HepG2 (cell line): ENCODE results near the gene SEMA3F. TPM values are rescaled to one million over a fixed set of nuclear protein-coding genes. Genes with fewer than 3 reads are reported as not detected.

Experiments
- GABPA ChIP-seq, 2 experiments: IDR thresholded peaks; 2 replicates each; pipeline ENCODE4 v1.6.1; 2011 to 2016; ENCODE audit warnings: low read depth in 2 of 2, low read length in 1 of 2, missing biosample characterization in 1 of 2, missing genetic modification characterization in 1 of 2
- KAT8 ChIP-seq: IDR thresholded peaks from 2 replicates; pipeline ENCODE4 v1.6.1; 2016; ENCODE audit warnings: missing genetic modification reagents, missing compliant biosample characterization
- PAF1 ChIP-seq: IDR thresholded peaks from 2 replicates; pipeline ENCODE4 v1.6.1; 2016; ENCODE audit warnings: missing genetic modification reagents, missing compliant biosample characterization
- PRDM10 ChIP-seq: sonication (generic); formaldehyde crosslinking; IDR thresholded peaks from 2 replicates; pipeline ENCODE4 v1.4.0; 2020; ENCODE audit warnings: low read depth, missing genetic modification reagents
- RBFOX2 ChIP-seq: fragments of 200-400 bp; formaldehyde crosslinking; IDR thresholded peaks from 2 replicates; pipeline ENCODE4 v1.6.1; 2017; ENCODE audit warnings: low read depth, mild to moderate bottlenecking, low read length
- SIN3B ChIP-seq: fragments of 150-350 bp; IDR thresholded peaks from 2 replicates; pipeline ENCODE4 v1.6.1; 2014; ENCODE audit warnings: low read length
- STAT6 ChIP-seq: sonication (generic); formaldehyde crosslinking; IDR thresholded peaks from 2 replicates; pipeline ENCODE4 v1.4.0; 2020; ENCODE audit warnings: missing genetic modification reagents, mild to moderate bottlenecking, borderline replicate concordance
- TFDP1 ChIP-seq: IDR thresholded peaks from 2 replicates; pipeline ENCODE4 v1.6.1; 2016; ENCODE audit warnings: missing compliant biosample characterization, missing genetic modification reagents, borderline replicate concordance
- ZNF138 ChIP-seq: sonication (generic); formaldehyde crosslinking; IDR thresholded peaks from 2 replicates; pipeline ENCODE4 v1.5.0; 2020; ENCODE audit warnings: mild to moderate bottlenecking, low read depth, missing genetic modification reagents
- ZNF17 ChIP-seq: sonication (generic); formaldehyde crosslinking; IDR thresholded peaks from 2 replicates; pipeline ENCODE4 v1.5.0; 2020; ENCODE audit warnings: mild to moderate bottlenecking, missing genetic modification reagents
- ZNF235 ChIP-seq: sonication (generic); formaldehyde crosslinking; IDR thresholded peaks from 2 replicates; pipeline ENCODE4 v1.8.1; 2023; ENCODE audit warnings: mild to moderate bottlenecking, missing genetic modification reagents, borderline replicate concordance
- ZNF24 ChIP-seq: fragments of 450-650 bp; IDR thresholded peaks from 2 replicates; pipeline ENCODE4 v1.6.1; 2017; ENCODE audit warnings: antibody characterized with exemption, mild to moderate bottlenecking
- ZNF251 ChIP-seq: sonication (generic); formaldehyde crosslinking; IDR thresholded peaks from 2 replicates; pipeline ENCODE4 v1.9.0; 2021; ENCODE audit warnings: mild to moderate bottlenecking, missing genetic modification reagents
- ZNF431 ChIP-seq: sonication (generic); formaldehyde crosslinking; IDR thresholded peaks from 2 replicates; pipeline ENCODE4 v1.9.0; 2022; ENCODE audit warnings: missing genetic modification reagents, low read depth, mild to moderate bottlenecking, borderline replicate concordance
- ZNF441 ChIP-seq: sonication (generic); formaldehyde crosslinking; IDR thresholded peaks from 2 replicates; pipeline ENCODE4 v1.7.0; 2021; ENCODE audit warnings: missing genetic modification reagents, borderline replicate concordance
- ZNF687 ChIP-seq: sonication (generic); formaldehyde crosslinking; IDR thresholded peaks from 2 replicates; pipeline ENCODE4 v1.5.1; 2020; ENCODE audit warnings: mild to moderate bottlenecking, missing genetic modification reagents, moderate library complexity
- polyA plus RNA-seq, 8 experiments: library from polyadenylated mRNA; depleted of rRNA in 3 of 8; stranded (reverse) in 7 of 8; unstranded in 1 of 8; fragments of >200 nt; fragmentation: Illumina TruSeq in 4 of 8; extraction: Trizol in 4 of 8; gene quantifications; 2 replicates each; pipeline versions ENCODE4 v1.2.1 to v1.2.3, GENCODE V29; 2011 to 2016; ENCODE audit warnings: low read depth in 4 of 8, missing spikeins in 1 of 8, mixed read lengths in 1 of 8; ENCODE audit not compliant: insufficient read depth in 1 of 8
- total RNA-seq, 5 experiments: library from RNA; depleted of rRNA; stranded (reverse); fragments of >200 nt; fragmentation: Illumina TruSeq; extraction: Trizol; gene quantifications; 2 replicates each; pipeline ENCODE4 v1.2.3, GENCODE V29; 2016; ENCODE audit warnings: low read depth in 1 of 5

The SEMA3F gene
- total and polyA plus RNA-seq, 2 of the 13 experiments (the other 11 are each of a cell fraction or from before 2014, with no cell fraction given) = 7.6 to 17.2 TPM

- TF ChIP-seq PRDM10 (peak; percentile 84), ZNF138 (no peak), ZNF431 (CRISPR knock-in tag) (0 out of 2 replicates have a peak, but pooled peaks have one; percentile 43), ZNF24 (no peak), ZNF441 (CRISPR knock-in tag) (peak; percentile 77; the same call in 1 of the 2 replicates), STAT6 (CRISPR knock-in tag) (no peak), RBFOX2 (0 out of 2 replicates have a peak, but pooled peaks have one; percentile 31), GABPA (IDR thresholded peaks at IDR 0.05; ENCODE audit: low read depth, low read length) (no peak), GABPA (CRISPR knock-in tag; IDR thresholded peaks at IDR 0.05; ENCODE audit: low read depth) (peak; percentile 62), KAT8 (peak; percentile 89), ZNF17 (CRISPR knock-in tag) (no peak), TFDP1 (CRISPR knock-in tag) (peak; percentile 85; the same call in 1 of the 2 replicates), ZNF251 (CRISPR knock-in tag) (no peak), SIN3B (no peak), PAF1 (CRISPR knock-in tag) (no peak), ZNF687 (CRISPR knock-in tag) (peak; percentile 96), ZNF235 (0 out of 2 replicates have a peak, but pooled peaks have one; percentile 44)
Measured at GRCh38 chr3:50171540-50172301, 16.6 kb downstream of the SEMA3F start (continued).
